Right lobe of liver (tissue), 4 donors: Measurements from ENCODE around the gene CCDC51.

ENCODE experiments used
- POLR2A ChIP-seq: fragments of 450-650 bp; IDR thresholded peaks from one replicate; pipeline ENCODE4 v1.6.1; 2017; ENCODE audit warnings: antibody characterized with exemption, mild to moderate bottlenecking
- TF ChIP-seq, protein P1 (sequence below), 4 donors: fragments of 200-600 bp in 3 of 4; fragments of 450-650 bp in 1 of 4; IDR thresholded peaks; one replicate each; pipeline versions ENCODE4 v1.5.1 to v1.8.0; 2016 to 2022; ENCODE audit warnings: antibody characterized with exemption in 4 of 4, mild to moderate bottlenecking in 2 of 4
- donor health status: DM: no; HTN: no; CAD: no.
- donor health status: DM: no; HTN: no; CAD: no.
- donor health status: DM: no; HTN: yes; CAD: no.

DNA sequence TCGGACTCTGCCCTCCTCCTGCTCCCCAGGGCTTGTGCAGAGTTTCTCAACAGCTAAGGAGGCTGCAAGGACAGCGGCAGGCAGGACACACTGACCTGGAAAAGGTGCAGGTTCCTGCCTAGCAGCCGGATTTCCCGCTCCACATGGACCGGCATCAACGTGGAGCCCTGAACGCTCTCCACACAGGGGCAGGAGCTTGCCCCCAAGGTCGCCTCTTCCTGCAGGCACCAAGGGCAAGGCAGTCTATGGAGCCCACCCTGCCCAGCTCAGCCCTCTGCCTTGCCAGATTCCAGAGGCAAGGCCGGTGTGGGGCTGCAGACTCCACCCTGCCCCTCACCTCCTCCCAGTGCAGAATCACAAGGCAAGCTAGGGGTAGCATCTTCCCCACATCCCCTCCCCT is 20.8 kb downstream of the CCDC51 start:
- TF ChIP-seq, protein P1, sequence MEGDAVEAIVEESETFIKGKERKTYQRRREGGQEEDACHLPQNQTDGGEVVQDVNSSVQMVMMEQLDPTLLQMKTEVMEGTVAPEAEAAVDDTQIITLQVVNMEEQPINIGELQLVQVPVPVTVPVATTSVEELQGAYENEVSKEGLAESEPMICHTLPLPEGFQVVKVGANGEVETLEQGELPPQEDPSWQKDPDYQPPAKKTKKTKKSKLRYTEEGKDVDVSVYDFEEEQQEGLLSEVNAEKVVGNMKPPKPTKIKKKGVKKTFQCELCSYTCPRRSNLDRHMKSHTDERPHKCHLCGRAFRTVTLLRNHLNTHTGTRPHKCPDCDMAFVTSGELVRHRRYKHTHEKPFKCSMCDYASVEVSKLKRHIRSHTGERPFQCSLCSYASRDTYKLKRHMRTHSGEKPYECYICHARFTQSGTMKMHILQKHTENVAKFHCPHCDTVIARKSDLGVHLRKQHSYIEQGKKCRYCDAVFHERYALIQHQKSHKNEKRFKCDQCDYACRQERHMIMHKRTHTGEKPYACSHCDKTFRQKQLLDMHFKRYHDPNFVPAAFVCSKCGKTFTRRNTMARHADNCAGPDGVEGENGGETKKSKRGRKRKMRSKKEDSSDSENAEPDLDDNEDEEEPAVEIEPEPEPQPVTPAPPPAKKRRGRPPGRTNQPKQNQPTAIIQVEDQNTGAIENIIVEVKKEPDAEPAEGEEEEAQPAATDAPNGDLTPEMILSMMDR (IDR thresholded peaks at IDR 0.05): no peak
- no peak for TF ChIP-seq POLR2A
